Measurements from ENCODE around the gene HABP2. TPM values are rescaled to one million over a fixed set of nuclear protein-coding genes. Genes with fewer than 3 reads are reported as not detected.

HABP2 gene
- total RNA-seq, 6 experiments from 2014 or later: not detected

DNA sequence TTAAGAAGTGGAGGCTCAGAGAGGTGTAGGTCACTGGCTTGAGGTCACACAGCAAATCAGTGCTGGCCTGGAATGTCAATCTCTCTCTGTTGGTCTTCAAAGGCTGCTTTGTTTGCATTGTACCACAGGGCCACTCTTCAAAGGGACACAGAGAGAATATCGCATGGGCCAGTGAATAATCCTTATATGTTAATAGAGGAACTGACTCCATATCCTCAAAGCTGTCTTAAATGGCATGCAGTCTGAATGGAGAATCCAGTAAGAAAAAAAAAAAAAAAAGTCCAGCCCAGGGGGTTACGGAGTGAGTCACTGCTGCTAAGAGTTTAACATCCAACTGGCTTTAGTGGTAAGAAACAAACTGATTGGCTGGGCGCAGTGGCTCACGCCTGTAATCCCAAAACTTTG is 56.9 kb downstream of the HABP2 start:
- H3K4me3 Mint-ChIP-seq: no peak overlapping the region
- TF ChIP-seq, protein P1, sequence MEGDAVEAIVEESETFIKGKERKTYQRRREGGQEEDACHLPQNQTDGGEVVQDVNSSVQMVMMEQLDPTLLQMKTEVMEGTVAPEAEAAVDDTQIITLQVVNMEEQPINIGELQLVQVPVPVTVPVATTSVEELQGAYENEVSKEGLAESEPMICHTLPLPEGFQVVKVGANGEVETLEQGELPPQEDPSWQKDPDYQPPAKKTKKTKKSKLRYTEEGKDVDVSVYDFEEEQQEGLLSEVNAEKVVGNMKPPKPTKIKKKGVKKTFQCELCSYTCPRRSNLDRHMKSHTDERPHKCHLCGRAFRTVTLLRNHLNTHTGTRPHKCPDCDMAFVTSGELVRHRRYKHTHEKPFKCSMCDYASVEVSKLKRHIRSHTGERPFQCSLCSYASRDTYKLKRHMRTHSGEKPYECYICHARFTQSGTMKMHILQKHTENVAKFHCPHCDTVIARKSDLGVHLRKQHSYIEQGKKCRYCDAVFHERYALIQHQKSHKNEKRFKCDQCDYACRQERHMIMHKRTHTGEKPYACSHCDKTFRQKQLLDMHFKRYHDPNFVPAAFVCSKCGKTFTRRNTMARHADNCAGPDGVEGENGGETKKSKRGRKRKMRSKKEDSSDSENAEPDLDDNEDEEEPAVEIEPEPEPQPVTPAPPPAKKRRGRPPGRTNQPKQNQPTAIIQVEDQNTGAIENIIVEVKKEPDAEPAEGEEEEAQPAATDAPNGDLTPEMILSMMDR (IDR thresholded peaks at IDR 0.05): no peak
- H3K27me3 Mint-ChIP-seq (ENCODE audit: insufficient read depth): peaks cover 28% of the 10 kb centered on the region
- H3K36me3 Mint-ChIP-seq (ENCODE audit: low read depth): no peaks in the 10 kb centered on the region
- DNase-seq: no peak
- no peaks in the 10 kb centered on the region for H3K9me3 Mint-ChIP-seq
- H3K4me1 Mint-ChIP-seq (ENCODE audit: low read depth): no peaks in the 10 kb centered on the region
- no peak overlapping the region for H3K27ac Mint-ChIP-seq

DNA sequence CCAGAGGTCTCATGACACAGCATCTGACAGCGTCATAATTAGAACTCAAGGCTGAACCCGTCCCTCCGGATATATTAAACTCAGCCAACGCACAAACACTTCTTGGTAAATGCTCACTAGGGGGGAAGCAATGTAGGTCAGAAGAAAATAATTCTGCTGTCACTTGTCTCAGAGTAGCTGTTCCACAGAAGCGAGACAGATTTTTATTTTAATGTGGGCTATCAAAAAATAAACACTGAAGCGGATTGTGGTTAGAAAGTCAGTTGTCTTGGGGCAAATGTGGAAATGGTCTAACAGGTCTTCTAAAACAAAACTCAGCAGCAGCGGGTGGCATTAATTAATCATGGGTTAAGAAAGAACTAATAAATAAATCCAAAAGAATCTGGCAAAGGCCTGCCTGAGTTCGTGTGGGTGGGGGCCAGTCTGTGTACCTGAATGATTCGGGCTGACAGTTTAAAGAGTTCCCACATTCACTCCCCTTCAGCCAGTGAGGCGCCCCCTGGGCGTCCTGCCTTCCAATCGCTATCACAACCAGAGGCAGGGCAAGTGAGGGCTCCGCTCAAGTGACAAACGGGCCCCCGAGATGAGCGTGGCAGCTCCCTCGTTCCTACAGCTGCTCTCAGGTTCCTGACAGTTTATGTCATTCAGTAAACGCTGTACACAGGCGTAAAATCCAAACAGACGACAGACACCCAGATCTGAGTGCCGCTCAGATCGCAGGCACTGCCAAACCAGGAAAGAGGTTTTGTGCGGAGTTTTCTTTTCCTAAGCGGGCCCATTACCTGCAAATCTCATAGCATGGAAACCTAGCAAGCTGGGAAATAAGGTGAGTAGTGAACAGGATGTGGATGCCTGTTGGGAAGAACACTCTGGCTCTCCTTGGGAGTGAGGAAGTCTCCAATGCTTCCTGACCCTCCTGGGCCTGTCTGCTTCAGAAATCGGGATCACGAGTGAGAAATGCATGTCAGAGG is 58.1 kb downstream of the HABP2 start:
- H3K4me3 Mint-ChIP-seq: no peak overlapping the region
- H3K4me1 Mint-ChIP-seq (ENCODE audit: low read depth): no peaks in the 10 kb centered on the region
- no peak overlapping the region for H3K27ac Mint-ChIP-seq
- H3K9me3 Mint-ChIP-seq: no peaks in the 10 kb centered on the region
- no peak for DNase-seq
- TF ChIP-seq, protein P1 (IDR thresholded peaks at IDR 0.05): no peak
- peaks cover 28% of the 10 kb centered on the region for H3K27me3 Mint-ChIP-seq (ENCODE audit: insufficient read depth)
- no peaks in the 10 kb centered on the region for H3K36me3 Mint-ChIP-seq (ENCODE audit: low read depth)

DNA sequence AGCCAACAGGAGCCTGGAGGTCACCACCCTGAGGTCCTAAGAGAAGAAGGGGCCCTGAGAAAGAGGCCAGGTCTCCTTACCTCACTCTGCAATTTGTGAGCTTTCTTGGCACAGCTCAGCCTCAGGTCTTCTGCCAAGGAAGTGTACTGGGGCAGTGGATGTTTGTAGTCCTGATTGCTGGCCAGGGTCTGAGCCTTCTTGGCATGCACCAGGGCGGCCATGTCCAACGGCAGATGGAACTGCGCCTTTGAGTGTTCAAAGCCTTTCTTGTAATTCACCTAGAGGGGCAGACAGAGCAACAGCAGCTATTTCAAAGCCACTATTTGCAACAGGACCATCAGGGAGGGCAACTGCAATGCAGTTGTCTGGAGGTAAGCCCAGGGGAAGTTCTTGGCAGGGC is 59.3 kb downstream of the HABP2 start:
- no peak overlapping the region for H3K4me3 Mint-ChIP-seq
- H3K4me1 Mint-ChIP-seq (ENCODE audit: low read depth): no peaks in the 10 kb centered on the region
- no peaks in the 10 kb centered on the region for H3K9me3 Mint-ChIP-seq
- no peak for DNase-seq
- H3K27ac Mint-ChIP-seq: no peak overlapping the region
- TF ChIP-seq, protein P1 (IDR thresholded peaks at IDR 0.05): no peak
- H3K36me3 Mint-ChIP-seq (ENCODE audit: low read depth): no peaks in the 10 kb centered on the region
- peaks cover 28% of the 10 kb centered on the region for H3K27me3 Mint-ChIP-seq (ENCODE audit: insufficient read depth)

- Mint-ChIP-seq H3K9me3 (no peaks in the 10 kb centered on the region), H3K4me3 (no peak overlapping the region), H3K27me3 (ENCODE audit: insufficient read depth) (peaks cover 28% of the 10 kb centered on the region), H3K27ac (no peak overlapping the region), H3K36me3 (ENCODE audit: low read depth) (no peaks in the 10 kb centered on the region), H3K4me1 (ENCODE audit: low read depth) (no peaks in the 10 kb centered on the region)
- no peak for DNase-seq
- TF ChIP-seq, protein P1 (IDR thresholded peaks at IDR 0.05): no peak
Measured at GRCh38 chr10:113613427-113613826, 60.6 kb downstream of the HABP2 start.

DNA sequence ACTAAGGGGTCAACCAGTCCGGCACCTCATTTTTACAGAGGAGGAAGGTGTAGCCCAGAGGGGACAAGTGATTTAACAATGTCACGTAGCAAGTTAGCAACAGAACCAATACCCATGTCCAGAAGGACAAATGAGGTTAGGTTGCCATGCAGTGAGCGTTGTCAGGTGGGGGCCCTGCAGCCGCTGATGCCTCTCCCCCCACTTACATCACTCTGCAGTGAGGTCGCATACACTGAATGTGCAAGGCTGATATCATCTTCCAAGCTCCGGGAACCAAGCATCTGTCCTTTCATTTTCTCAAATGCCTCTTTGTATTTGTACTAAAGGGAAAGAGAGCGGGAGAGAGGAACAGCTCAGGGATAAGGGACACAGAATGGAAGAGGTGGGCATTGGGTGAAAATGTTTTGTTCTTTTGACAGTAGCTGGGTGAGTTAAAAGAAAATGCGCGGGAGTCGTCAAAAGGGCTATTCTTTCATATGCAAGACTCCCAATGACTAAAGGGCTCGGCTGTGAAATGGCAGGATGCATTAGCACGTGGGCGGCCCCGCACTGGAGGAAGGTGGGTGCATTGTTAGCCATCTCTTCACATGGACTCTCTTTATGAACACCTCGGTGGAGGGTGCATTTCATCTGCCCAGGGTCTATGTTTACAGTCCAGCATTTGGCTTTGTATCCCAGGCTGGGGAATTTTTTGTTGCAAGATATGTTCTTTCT is 61.3 kb downstream of the HABP2 start:
- DNase-seq: no peak
- TF ChIP-seq, protein P1 (IDR thresholded peaks at IDR 0.05): no peak
- H3K9me3 Mint-ChIP-seq: no peaks in the 10 kb centered on the region
- H3K4me1 Mint-ChIP-seq (ENCODE audit: low read depth): no peaks in the 10 kb centered on the region
- H3K27ac Mint-ChIP-seq: no peak overlapping the region
- H3K36me3 Mint-ChIP-seq (ENCODE audit: low read depth): no peaks in the 10 kb centered on the region
- H3K4me3 Mint-ChIP-seq: no peak overlapping the region
- peaks cover 31% of the 10 kb centered on the region for H3K27me3 Mint-ChIP-seq (ENCODE audit: insufficient read depth)
